ENCODE measurements around the gene ZNF672. TPM values are rescaled to one million over a fixed set of nuclear protein-coding genes. Genes with fewer than 3 reads are reported as not detected.
"Not testable (repeated sequence)": the region's sequence is repeated elsewhere in the genome, so short reads cannot be mapped to it uniquely, and the experiment has no call there.

Gene ZNF672
- total and polyA plus RNA-seq, 4 experiments from 2014 or later, result 12.4 to 42.8 (median 34.5) TPM

- H3K9me3 Mint-ChIP-seq, result peaks cover 0 to 31% (median 20%) of the 10 kb centered on the region in 8 donors
- H3K36me3 Mint-ChIP-seq; H3K27ac Mint-ChIP-seq; H3K27me3 ChIP-seq (ENCODE audit: insufficient read depth, low read length); CTCF ChIA-PET (ENCODE audit: partially characterized antibody); H3K4me3 ChIP-seq (ENCODE audit: low read length in 2 of 2); intact Hi-C loops (cut with micrococcal nuclease); H3K36me3 ChIP-seq (ENCODE audit: insufficient read depth, low read length); H3K4me1 ChIP-seq (ENCODE audit: insufficient read depth, low read length); H3K4me3 Mint-ChIP-seq; H3K27ac ChIP-seq (ENCODE audit: low read depth, low read length); H3K4me1 Mint-ChIP-seq; H3K9me3 ChIP-seq (ENCODE audit: control insufficient read depth in 1 of 2, low read length in 2 of 2); POLR2A ChIA-PET (ENCODE audit: partially characterized antibody); DNase-seq: not testable (repeated sequence)
- peaks cover 3 to 17% of the 10 kb centered on the region in 2 donors for H3K27me3 Mint-ChIP-seq
Observed at GRCh38 chr1:248794663-248795062, 43.4 kb upstream of the ZNF672 start.

- H3K9me3 ChIP-seq (ENCODE audit: control insufficient read depth in 1 of 2, low read length in 2 of 2), result no peaks in the 10 kb centered on the region
- H3K36me3 Mint-ChIP-seq, result peaks cover 1 to 4% of the 10 kb centered on the region in 2 donors
- H3K4me3 Mint-ChIP-seq, result no peak overlapping the region
- no peaks in the 10 kb centered on the region for H3K27me3 ChIP-seq (ENCODE audit: insufficient read depth, low read length)
- H3K27ac Mint-ChIP-seq, result no peak overlapping the region
- H3K4me3 ChIP-seq (ENCODE audit: low read length in 2 of 2), result no peak overlapping the region
- POLR2A ChIA-PET (ENCODE audit: partially characterized antibody), result no interaction called here
- peaks cover 9 to 21% of the 10 kb centered on the region in 2 donors for H3K27me3 Mint-ChIP-seq
- intact Hi-C loops (cut with micrococcal nuclease), result no loop called here
- H3K27ac ChIP-seq (ENCODE audit: low read depth, low read length), result no peak overlapping the region
- no peak for DNase-seq
- no peaks in the 10 kb centered on the region for H3K4me1 Mint-ChIP-seq
- H3K36me3 ChIP-seq (ENCODE audit: insufficient read depth, low read length), result no peaks in the 10 kb centered on the region
- CTCF ChIA-PET (ENCODE audit: partially characterized antibody), result no interaction called here
- H3K9me3 Mint-ChIP-seq, result peaks cover 0 to 28% (median 16%) of the 10 kb centered on the region in 8 donors
- no peaks in the 10 kb centered on the region for H3K4me1 ChIP-seq (ENCODE audit: insufficient read depth, low read length)
Observed at GRCh38 chr1:248798791-248799190, 39.2 kb upstream of the ZNF672 start.

GRCh38 chr1:248800459-248800858, 37.6 kb upstream of the ZNF672 start:
- no peak for DNase-seq
- no peak overlapping the region for H3K27ac ChIP-seq (ENCODE audit: low read depth, low read length)
- Mint-ChIP-seq H3K4me3 (no peak overlapping the region), H3K4me1 (peaks cover 0 to 5% (median 3%) of the 10 kb centered on the region in 4 donors), H3K9me3 (peaks cover 0 to 13% (median 7%) of the 10 kb centered on the region in 8 donors), H3K27me3 (peaks cover 12 to 22% of the 10 kb centered on the region in 2 donors), H3K36me3 (no peaks in the 10 kb centered on the region), H3K27ac (no peak overlapping the region)
- no peaks in the 10 kb centered on the region for H3K4me1 ChIP-seq (ENCODE audit: insufficient read depth, low read length)
- no peaks in the 10 kb centered on the region for H3K9me3 ChIP-seq (ENCODE audit: control insufficient read depth in 1 of 2, low read length in 2 of 2)
- ChIA-PET CTCF (ENCODE audit: partially characterized antibody) (interaction anchor here (1.1 kb wide), 1 partner anchor 16 kb away, joined by 3 read pairs; no protein-coding TSS in a partner anchor), POLR2A (ENCODE audit: partially characterized antibody) (no interaction called here)
- H3K27me3 ChIP-seq (ENCODE audit: insufficient read depth, low read length), result no peaks in the 10 kb centered on the region
- H3K36me3 ChIP-seq (ENCODE audit: insufficient read depth, low read length), result no peaks in the 10 kb centered on the region
- intact Hi-C loops (cut with micrococcal nuclease), result no loop called here
- no peak overlapping the region for H3K4me3 ChIP-seq (ENCODE audit: low read length in 2 of 2)

- no peak overlapping the region for H3K27ac ChIP-seq (ENCODE audit: low read depth, low read length)
- CTCF ChIA-PET (ENCODE audit: partially characterized antibody), result no interaction called here
Observed at GRCh38 chr1:248802454-248802853, 35.6 kb upstream of the ZNF672 start.

GRCh38 chr1:248803501-248803900, 34.5 kb upstream of the ZNF672 start:
- H3K9me3 Mint-ChIP-seq; H3K4me1 Mint-ChIP-seq; H3K27ac ChIP-seq (ENCODE audit: low read depth, low read length); H3K36me3 Mint-ChIP-seq; H3K27ac Mint-ChIP-seq; H3K4me3 ChIP-seq (ENCODE audit: low read length in 2 of 2); POLR2A ChIA-PET (ENCODE audit: partially characterized antibody); intact Hi-C loops (cut with micrococcal nuclease); CTCF ChIA-PET (ENCODE audit: partially characterized antibody); H3K9me3 ChIP-seq (ENCODE audit: control insufficient read depth in 1 of 2, low read length in 2 of 2); H3K4me3 Mint-ChIP-seq; H3K27me3 ChIP-seq (ENCODE audit: insufficient read depth, low read length); H3K4me1 ChIP-seq (ENCODE audit: insufficient read depth, low read length); H3K36me3 ChIP-seq (ENCODE audit: insufficient read depth, low read length); DNase-seq: not testable (repeated sequence)
- H3K27me3 Mint-ChIP-seq, result peaks cover 10 to 13% of the 10 kb centered on the region in 2 donors

More at GRCh38 chr1:248802454-248802853, 35.6 kb upstream of the ZNF672 start:
- no peak overlapping the region for H3K4me3 ChIP-seq (ENCODE audit: low read length in 2 of 2)
- POLR2A ChIA-PET (ENCODE audit: partially characterized antibody), result no interaction called here
- intact Hi-C loops (cut with micrococcal nuclease), result no loop called here
- Mint-ChIP-seq H3K4me3 (no peak overlapping the region), H3K4me1 (peaks cover 0 to 6% (median 3%) of the 10 kb centered on the region in 4 donors), H3K27me3 (peaks cover 10 to 13% of the 10 kb centered on the region in 2 donors), H3K9me3 (peaks cover 0 to 2% (median 0%) of the 10 kb centered on the region in 8 donors), H3K27ac (no peak overlapping the region), H3K36me3 (no peaks in the 10 kb centered on the region)
- H3K36me3 ChIP-seq (ENCODE audit: insufficient read depth, low read length), result no peaks in the 10 kb centered on the region
- no peaks in the 10 kb centered on the region for H3K4me1 ChIP-seq (ENCODE audit: insufficient read depth, low read length)
- no peaks in the 10 kb centered on the region for H3K9me3 ChIP-seq (ENCODE audit: control insufficient read depth in 1 of 2, low read length in 2 of 2)
- no peak for DNase-seq
- H3K27me3 ChIP-seq (ENCODE audit: insufficient read depth, low read length), result no peaks in the 10 kb centered on the region

- no peak overlapping the region for H3K27ac ChIP-seq (ENCODE audit: low read depth, low read length)
- CTCF ChIA-PET (ENCODE audit: partially characterized antibody), result interaction anchor here (1.2 to 1.6 kb wide), 3 partner anchors 13 to 401 kb away, joined by 4 to 6 read pairs (median 5); no protein-coding TSS in a partner anchor
Observed at GRCh38 chr1:248804771-248805681, 33.0 kb upstream of the ZNF672 start.

GRCh38 chr1:248805876-248806275, 32.1 kb upstream of the ZNF672 start:
- Histone ChIP-seq H3K4me1 (ENCODE audit: insufficient read depth, low read length) (no peaks in the 10 kb centered on the region), H3K9me3 (ENCODE audit: control insufficient read depth in 1 of 2, low read length in 2 of 2) (no peaks in the 10 kb centered on the region), H3K27me3 (ENCODE audit: insufficient read depth, low read length) (no peaks in the 10 kb centered on the region), H3K27ac (ENCODE audit: low read depth, low read length) (no peak overlapping the region), H3K4me3 (ENCODE audit: low read length in 2 of 2) (no peak overlapping the region), H3K36me3 (ENCODE audit: insufficient read depth, low read length) (no peaks in the 10 kb centered on the region)
- Mint-ChIP-seq H3K4me3 (no peak overlapping the region), H3K36me3 (peaks cover 0 to 2% of the 10 kb centered on the region in 2 donors), H3K4me1 (peaks cover 0 to 6% (median 3%) of the 10 kb centered on the region in 4 donors), H3K9me3 (peaks cover 0 to 1% (median 0%) of the 10 kb centered on the region in 8 donors), H3K27me3 (peaks cover 10% of the 10 kb centered on the region in 2 donors), H3K27ac (no peak overlapping the region)
- intact Hi-C loops (cut with micrococcal nuclease), result loop anchor here (5.0 kb wide), 1 partner anchor 1124 kb away; no protein-coding TSS in a partner anchor
- ChIA-PET CTCF (ENCODE audit: partially characterized antibody) (interaction anchor here (1.1 to 1.6 kb wide), 4 partner anchors 13 to 192 kb away, joined by 3 to 6 read pairs (median 4); no protein-coding TSS in a partner anchor), POLR2A (ENCODE audit: partially characterized antibody) (no interaction called here)
- no peak for DNase-seq

More at GRCh38 chr1:248804771-248805681, 33.0 kb upstream of the ZNF672 start:
- Mint-ChIP-seq H3K9me3 (no peaks in the 10 kb centered on the region), H3K4me1 (peaks cover 0 to 6% (median 3%) of the 10 kb centered on the region in 4 donors), H3K27me3 (peaks cover 10 to 13% of the 10 kb centered on the region in 2 donors), H3K27ac (peak overlapping the region in 1 of 7 donors; percentile 9), H3K4me3 (no peak overlapping the region), H3K36me3 (no peaks in the 10 kb centered on the region)
- intact Hi-C loops (cut with micrococcal nuclease), result loop anchor here (5.0 kb wide), 1 partner anchor 1123 kb away; no protein-coding TSS in a partner anchor
- DNase-seq, result no peak
- H3K36me3 ChIP-seq (ENCODE audit: insufficient read depth, low read length), result no peaks in the 10 kb centered on the region
- POLR2A ChIA-PET (ENCODE audit: partially characterized antibody), result no interaction called here
- H3K4me3 ChIP-seq (ENCODE audit: low read length in 2 of 2), result no peak overlapping the region
- no peaks in the 10 kb centered on the region for H3K9me3 ChIP-seq (ENCODE audit: control insufficient read depth in 1 of 2, low read length in 2 of 2)
- H3K4me1 ChIP-seq (ENCODE audit: insufficient read depth, low read length), result no peaks in the 10 kb centered on the region
- no peaks in the 10 kb centered on the region for H3K27me3 ChIP-seq (ENCODE audit: insufficient read depth, low read length)
